Keratinocyte (primary cell): ENCODE results near the gene CHRM1. TPM values are rescaled to one million over a fixed set of nuclear protein-coding genes. Genes with fewer than 3 reads are reported as not detected.

Experiments used
- DNase-seq: peaks from one replicate; pipeline ENCODE4 v3.0.0-alpha.2; 2011; ENCODE audit warnings: low read depth, missing footprints, low spot score
- FAIRE-seq: peaks from 2 replicates; lab custom pipeline; 2011; peaks lifted over from hg19 to GRCh38; lab: Jason Lieb, UNC
- H2AFZ ChIP-seq: 2 replicates; pipeline ENCODE4 v1.6.0; 2012; ENCODE audit warnings: low read length, control low read depth, inconsistent platforms; ENCODE audit not compliant: control insufficient read depth
- H3K27ac ChIP-seq: 2 replicates; pipeline ENCODE4 v1.5.1; 2011; ENCODE audit warnings: low read length; ENCODE audit not compliant: control insufficient read depth, insufficient read depth
- H3K27me3 ChIP-seq: 3 replicates; pipeline ENCODE4 v1.6.0; 2011; ENCODE audit warnings: low read length; ENCODE audit not compliant: control insufficient read depth, insufficient read depth; ENCODE audit errors: extremely low read depth
- H3K36me3 ChIP-seq, 2 experiments: 2 replicates in 1 of 2; 3 replicates in 1 of 2; pipeline ENCODE4 v1.5.1; 2011; ENCODE audit warnings: low read length in 2 of 2, mild to moderate bottlenecking in 1 of 2; ENCODE audit not compliant: control insufficient read depth in 2 of 2, insufficient read depth in 2 of 2; ENCODE audit errors: extremely low read depth in 1 of 2
- H3K4me1 ChIP-seq: 3 replicates; pipeline ENCODE4 v1.5.1; 2011; ENCODE audit warnings: low read length; ENCODE audit not compliant: control insufficient read depth, insufficient read depth; ENCODE audit errors: extremely low read depth
- H3K4me2 ChIP-seq: 3 replicates; pipeline ENCODE4 v1.6.0; 2011; ENCODE audit warnings: low read depth, low read length; ENCODE audit not compliant: control insufficient read depth, insufficient read depth; ENCODE audit errors: extremely low read depth
- H3K4me3 ChIP-seq, 3 experiments: fragments of 200-600 bp in 1 of 3; sonication (generic) in 1 of 3; 2 replicates in 2 of 3; 3 replicates in 1 of 3; pipeline ENCODE4 v1.5.1; 2011 to 2016; ENCODE audit warnings: low read length in 3 of 3, mild to moderate bottlenecking in 3 of 3, control low read depth in 2 of 3, inconsistent platforms in 1 of 3, low read depth in 1 of 3, mixed read lengths in 1 of 3, mixed run types in 1 of 3, moderate library complexity in 1 of 3; ENCODE audit not compliant: control insufficient read depth in 2 of 3, insufficient read depth in 2 of 3; ENCODE audit errors: extremely low read depth in 1 of 3
- H3K79me2 ChIP-seq: 2 replicates; pipeline ENCODE4 v1.6.0; 2012; ENCODE audit warnings: low read length; ENCODE audit not compliant: control insufficient read depth, insufficient read depth
- H3K9ac ChIP-seq: 3 replicates; pipeline ENCODE4 v1.6.0; 2011; ENCODE audit warnings: low read length; ENCODE audit not compliant: control insufficient read depth, insufficient read depth; ENCODE audit errors: extremely low read depth
- H3K9me1 ChIP-seq: 3 replicates; pipeline ENCODE4 v1.6.0; 2011; ENCODE audit warnings: low read length; ENCODE audit not compliant: control insufficient read depth, insufficient read depth; ENCODE audit errors: extremely low read depth
- H3K9me3 ChIP-seq: 2 replicates; pipeline ENCODE4 v1.5.1; 2012; ENCODE audit warnings: low read depth, low read length; ENCODE audit not compliant: control insufficient read depth
- H4K20me1 ChIP-seq: 3 replicates; pipeline ENCODE4 v1.6.0; 2011; ENCODE audit warnings: low read length; ENCODE audit not compliant: control insufficient read depth, insufficient read depth; ENCODE audit errors: extremely low read depth
- CTCF ChIP-seq, 3 experiments: IDR thresholded peaks in 1 of 3; conservative IDR thresholded peaks in 1 of 3; optimal IDR thresholded peaks in 1 of 3; 2 replicates in 2 of 3; 3 replicates in 1 of 3; pipeline versions ENCODE3 to v1.5.1; 2011; ENCODE audit warnings: low read length in 3 of 3, mild to moderate bottlenecking in 3 of 3, moderate library complexity in 2 of 3, control low read depth in 1 of 3, inconsistent platforms in 1 of 3; ENCODE audit not compliant: insufficient read depth in 2 of 3; ENCODE audit errors: extremely low read depth in 1 of 3
- EZH2 ChIP-seq: IDR thresholded peaks from one replicate; pipeline ENCODE4 v1.6.1; 2012; ENCODE audit warnings: inconsistent platforms, mild to moderate bottlenecking, low read length, moderate library complexity
- dilution Hi-C: fragments of 300-500 bp; cut with MboI; formaldehyde crosslinking; loops from one replicate; pipeline ENCODE4 v1.7.0; 2020; ENCODE audit warnings: low sequenced_read_pairs; ENCODE audit not compliant: extremely low pct_ligation_motif_present
- polyA plus RNA-seq, 5 experiments: library from polyadenylated mRNA; depleted of rRNA in 3 of 5; stranded (reverse) in 3 of 5; stranded (forward) in 1 of 5; unstranded in 1 of 5; fragments of >200 nt; gene quantifications; 1 replicate in 1 of 5; 2 replicates in 3 of 5; 3 replicates in 1 of 5; pipeline versions ENCODE4 v1.2.1 to v1.2.3, GENCODE V29; 2011 to 2012; ENCODE audit warnings: missing spikeins in 2 of 5, low read depth in 1 of 5, low replicate concordance in 1 of 5

The CHRM1 gene
- polyA plus RNA-seq, 1 donor (not counting 4 experiments of a cell fraction or from before 2014, with no cell fraction given): not detected

GRCh38 chr11:62895501-62895900, 25.7 kb downstream of the CHRM1 start:
- TF ChIP-seq EZH2: no peak
- TF ChIP-seq CTCF (optimal IDR thresholded peaks at IDR 0.05 in 1 of 3, IDR thresholded peaks at IDR 0.05 in 1 of 3, conservative IDR thresholded peaks at IDR 0.05 in 1 of 3; ENCODE audit: extremely low read depth in 1 of 3, insufficient read depth in 2 of 3, low read length in 3 of 3): no peak
- FAIRE-seq (no peak), DNase-seq (no peak)
- dilution Hi-C loops: loop anchor here (10.0 kb wide), 1 partner anchor 109 kb away; no protein-coding TSS in a partner anchor
- H3K36me3 ChIP-seq: no peaks in the 10 kb centered on the region
- no peaks in the 10 kb centered on the region for H3K9me3 ChIP-seq
- no peak overlapping the region for H3K4me2 ChIP-seq
- no peak overlapping the region for H3K9ac ChIP-seq
- H3K79me2 ChIP-seq: no peaks in the 10 kb centered on the region
- H3K9me1 ChIP-seq: no peaks in the 10 kb centered on the region
- H3K4me3 ChIP-seq: no peak overlapping the region
- H3K27ac ChIP-seq: no peak overlapping the region
- H3K27me3 ChIP-seq: no peaks in the 10 kb centered on the region
- no peaks in the 10 kb centered on the region for H3K4me1 ChIP-seq
- H2AFZ ChIP-seq: no peak overlapping the region
- H4K20me1 ChIP-seq: no peaks in the 10 kb centered on the region

- dilution Hi-C loops: loop anchor here (10.0 kb wide), 1 partner anchor 113 kb away; no protein-coding TSS in a partner anchor
- Histone ChIP-seq H3K36me3 (peaks cover 16 to 21% of the 10 kb centered on the region in 2 experiments), H3K9me1 (no peaks in the 10 kb centered on the region), H3K4me3 (no peak overlapping the region), H3K79me2 (no peaks in the 10 kb centered on the region), H4K20me1 (peaks cover 4% of the 10 kb centered on the region), H3K4me2 (no peak overlapping the region), H3K27me3 (no peaks in the 10 kb centered on the region), H3K4me1 (no peaks in the 10 kb centered on the region), H3K9me3 (no peaks in the 10 kb centered on the region), H3K9ac (no peak overlapping the region), H2AFZ (no peak overlapping the region), H3K27ac (no peak overlapping the region)
- no peak for FAIRE-seq
- TF ChIP-seq EZH2 (no peak), CTCF (optimal IDR thresholded peaks at IDR 0.05 in 1 of 3, IDR thresholded peaks at IDR 0.05 in 1 of 3, conservative IDR thresholded peaks at IDR 0.05 in 1 of 3; ENCODE audit: extremely low read depth in 1 of 3, insufficient read depth in 2 of 3, low read length in 3 of 3) (no peak)
- no peak for DNase-seq
Measured at GRCh38 chr11:62892077-62892922, 28.9 kb downstream of the CHRM1 start.
